Islet precursor cell (in vitro differentiated cells): ENCODE data around the gene SDR42E2.
"Not testable (repeated sequence)": the region's sequence is repeated elsewhere in the genome, so short reads cannot be mapped to it uniquely, and the experiment has no call there.

Experiments
- DNase-seq: peaks from one replicate; pipeline ENCODE4 v3.0.0-alpha.2; 2018

The SDR42E2 gene

DNA sequence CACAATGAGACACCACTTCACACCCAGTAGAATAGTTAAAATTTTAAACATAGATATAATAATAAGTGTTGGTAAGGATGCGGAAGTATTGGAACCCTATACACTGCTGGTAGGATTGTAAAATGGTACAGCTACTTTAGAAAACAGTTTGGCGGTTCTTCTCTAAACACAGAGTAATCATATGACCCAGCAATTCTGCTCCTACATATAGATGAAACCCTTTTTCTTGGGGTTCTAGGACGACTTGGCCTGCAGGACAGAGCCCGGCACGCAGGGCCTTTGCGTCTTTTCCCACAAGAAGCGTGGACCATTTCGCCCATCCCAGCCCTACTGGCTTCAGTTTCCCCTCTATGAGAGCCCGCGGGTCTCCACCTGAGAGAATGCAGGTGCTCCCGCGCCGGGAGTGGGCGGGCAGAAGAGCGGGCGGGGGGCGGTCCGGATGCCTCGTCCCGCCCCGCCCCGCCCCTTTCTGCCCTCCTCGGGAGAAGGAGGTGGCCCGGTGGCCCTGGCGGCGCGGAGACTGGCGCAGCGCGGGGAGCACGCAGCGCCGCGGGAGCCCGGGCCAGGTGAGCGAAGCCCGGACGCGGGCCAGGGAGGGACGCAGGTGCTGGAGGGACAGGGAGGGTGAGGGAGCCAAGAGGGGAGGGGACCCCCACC is at the start of gene SDR42E2:
TSS of gene SDR42E2 (plus strand) at position 508 of the 657 bp plus-strand sequence. CDS start 3,077 bp downstream, outside the sequence.
- peak; percentile 70 for DNase-seq

- no peak for DNase-seq
These were observed 46.1 kb upstream of the SDR42E2 start for GRCh38 chr16:22116095-22116700.

GRCh38 chr16:22117609-22118008 is 44.7 kb upstream of the SDR42E2 start:
- no peak for DNase-seq

DNA sequence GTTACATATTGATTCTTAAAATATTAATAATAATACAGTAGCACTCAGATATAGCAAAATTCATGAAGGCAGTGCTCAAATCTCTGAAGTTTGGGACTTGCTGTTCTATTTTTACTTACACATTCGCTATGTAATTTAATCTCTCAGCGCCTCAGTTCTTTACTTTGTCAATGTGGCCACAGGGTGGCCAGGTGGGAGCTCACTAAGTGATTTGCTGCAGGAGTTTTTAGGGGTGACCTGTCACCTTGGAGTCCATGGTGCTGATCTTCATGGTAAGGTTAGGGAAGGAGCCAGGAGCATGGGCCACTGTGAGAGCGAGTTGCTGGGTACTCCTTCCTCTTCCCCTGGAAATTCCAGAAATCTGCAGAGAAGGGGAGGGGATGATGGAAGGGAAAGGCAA is 41.9 kb upstream of the SDR42E2 start:
- DNase-seq = no peak

DNA sequence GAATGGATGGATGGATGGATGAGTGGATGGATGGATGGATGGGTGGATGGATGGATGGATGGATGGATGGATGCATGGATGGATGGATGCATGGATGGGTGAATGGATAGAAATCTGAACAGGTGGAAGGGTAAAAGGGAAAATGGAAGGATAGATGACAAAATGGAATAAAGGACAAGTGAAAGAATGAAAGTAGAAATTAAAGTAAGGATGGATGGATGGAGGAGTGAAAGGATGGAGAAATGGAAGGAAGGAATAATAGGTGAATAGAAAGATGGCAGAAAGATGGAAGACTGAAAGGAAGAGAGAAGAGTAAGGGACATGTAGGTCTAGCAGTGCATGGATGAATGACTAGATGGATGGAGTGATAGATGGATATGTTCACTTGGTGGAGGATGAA is 40.1 kb upstream of the SDR42E2 start:
- DNase-seq = no peak

- DNase-seq = no peak
These were observed 39.2 kb upstream of the SDR42E2 start for GRCh38 chr16:22123146-22123545.

DNA sequence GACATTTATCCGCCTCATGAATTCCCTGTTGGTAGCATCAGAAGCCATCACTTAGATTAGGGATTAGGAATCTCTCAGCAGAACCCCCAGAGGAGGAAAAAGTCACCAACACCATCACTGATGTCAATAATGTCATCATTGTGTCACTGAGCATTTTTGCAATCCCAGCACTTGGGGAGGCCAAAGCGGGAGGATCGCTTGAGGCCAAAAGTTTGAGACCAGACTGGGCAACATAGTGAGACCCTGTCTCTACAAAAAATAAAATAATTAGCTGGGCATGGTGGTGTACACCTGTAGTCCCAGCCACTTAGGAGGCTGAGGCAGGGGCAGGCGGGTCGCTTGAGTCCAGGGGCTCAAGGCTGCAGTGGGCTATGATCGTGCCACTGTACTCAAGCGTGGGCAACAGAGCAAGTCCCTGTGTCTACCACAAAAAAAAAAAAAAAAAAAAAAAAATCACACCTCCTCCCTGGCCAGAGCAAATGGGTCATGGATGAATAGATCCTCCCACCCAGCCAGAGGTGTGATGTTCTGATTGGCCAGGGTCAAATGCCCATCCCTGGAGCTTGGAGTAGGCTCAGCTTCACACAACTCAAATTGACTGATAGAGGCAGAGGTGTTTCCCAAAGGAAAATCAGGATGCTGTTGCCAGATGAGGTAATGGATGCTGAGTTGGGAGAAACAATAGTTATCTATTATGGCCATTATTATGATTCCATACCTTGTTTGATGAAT is 38.4 kb upstream of the SDR42E2 start:
- DNase-seq = no peak

DNA sequence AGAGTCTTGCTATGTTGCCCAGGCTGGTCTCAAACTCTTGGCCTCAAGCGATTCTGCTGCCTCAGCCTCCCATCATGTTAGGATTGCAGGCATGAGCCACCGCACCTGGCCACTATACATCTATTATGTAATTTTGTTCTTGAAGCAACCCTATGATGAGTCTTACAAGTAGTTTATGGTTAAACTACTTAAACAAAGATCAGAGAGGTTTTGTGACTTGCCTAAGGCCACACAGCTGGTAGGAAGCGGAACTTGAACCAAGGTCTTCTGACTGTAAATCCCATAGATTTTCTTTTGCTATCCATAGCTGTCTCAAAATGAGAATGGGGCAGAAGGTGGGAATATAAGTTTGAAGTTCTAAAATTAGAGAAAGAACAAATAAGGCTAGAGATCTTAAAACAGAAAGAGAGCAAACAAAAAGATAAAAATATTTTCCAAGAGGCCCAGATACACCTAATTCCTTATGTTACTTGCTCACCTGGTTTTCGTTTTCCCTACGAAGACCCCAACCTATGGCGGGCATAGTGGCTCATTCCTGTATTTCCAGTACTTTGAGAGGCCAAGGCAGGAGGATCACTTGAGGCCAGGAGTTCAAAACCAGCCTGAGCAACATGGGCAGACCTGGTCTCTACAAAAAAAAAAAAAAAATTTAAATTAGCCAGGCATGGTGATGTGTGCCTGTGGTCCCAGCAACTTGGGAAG is 37.6 kb upstream of the SDR42E2 start:
- no peak for DNase-seq

DNA sequence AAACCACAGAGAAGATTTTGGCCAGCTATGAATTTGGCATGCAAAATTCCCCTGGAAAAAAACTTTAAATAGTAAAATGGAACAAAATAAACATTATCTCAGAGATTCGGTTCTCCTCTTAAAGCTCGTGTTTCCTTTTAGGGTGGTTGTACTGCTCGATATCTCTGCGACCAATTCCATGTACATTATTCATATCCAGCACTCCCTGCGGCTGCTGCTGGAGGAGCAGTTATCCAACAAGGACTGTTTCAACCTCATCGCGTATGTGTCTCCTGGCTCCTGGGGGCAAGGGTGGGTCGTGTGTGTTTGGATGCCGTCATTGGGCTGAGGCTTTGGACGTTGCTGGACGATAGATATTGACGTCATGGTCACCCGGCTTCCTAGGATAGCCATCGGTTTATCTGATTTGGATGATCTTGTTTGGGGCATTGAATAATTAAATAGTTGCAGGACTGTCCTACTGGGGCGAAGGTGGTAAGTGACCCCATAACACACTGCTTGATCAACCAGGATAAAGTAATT is 36.2 kb upstream of the SDR42E2 start:
- no peak for DNase-seq

DNA sequence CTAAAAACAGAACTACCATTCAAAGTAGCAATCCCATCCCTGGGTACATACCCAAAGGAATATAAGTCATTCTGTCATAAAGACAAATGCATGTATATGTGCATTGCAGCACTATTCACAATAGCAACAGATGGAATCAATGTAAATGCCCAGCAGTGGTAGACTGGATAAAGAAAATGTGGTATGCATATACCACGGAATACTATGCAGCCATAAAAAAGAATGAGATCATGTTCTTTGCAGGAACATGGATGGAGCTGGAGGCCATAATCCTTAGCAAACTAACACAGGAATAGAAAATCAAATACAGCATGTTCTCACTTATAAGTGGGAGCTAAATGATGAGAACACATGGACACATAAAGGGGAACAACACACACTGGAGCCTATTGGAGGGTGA is 33.8 kb upstream of the SDR42E2 start:
- DNase-seq = not testable (repeated sequence)

- no peak for DNase-seq
These were observed 31.8 kb upstream of the SDR42E2 start for GRCh38 chr16:22130528-22130927.

- DNase-seq = no peak
These were observed 29.5 kb upstream of the SDR42E2 start for GRCh38 chr16:22132801-22133200.

DNA sequence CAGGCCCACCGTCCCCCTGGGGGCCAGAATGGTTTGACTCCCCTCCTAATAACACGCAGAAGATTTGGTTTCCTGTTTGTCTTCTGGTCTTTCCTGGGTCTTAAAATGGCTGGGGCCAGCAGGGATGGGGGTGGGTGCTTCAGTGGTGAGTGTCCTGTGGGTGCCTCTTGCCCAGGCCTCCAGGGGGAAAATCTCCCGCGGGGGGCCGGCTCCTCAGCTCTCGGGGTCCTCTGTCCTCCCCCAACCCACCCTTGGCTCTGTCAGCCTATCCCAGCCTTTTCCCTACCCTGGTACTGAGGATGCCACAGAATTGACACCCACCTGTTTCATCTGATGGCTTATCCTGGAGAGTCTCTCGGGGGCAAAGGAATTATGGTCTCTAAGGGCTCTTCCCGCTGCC is 23.8 kb upstream of the SDR42E2 start:
- no peak for DNase-seq

DNA sequence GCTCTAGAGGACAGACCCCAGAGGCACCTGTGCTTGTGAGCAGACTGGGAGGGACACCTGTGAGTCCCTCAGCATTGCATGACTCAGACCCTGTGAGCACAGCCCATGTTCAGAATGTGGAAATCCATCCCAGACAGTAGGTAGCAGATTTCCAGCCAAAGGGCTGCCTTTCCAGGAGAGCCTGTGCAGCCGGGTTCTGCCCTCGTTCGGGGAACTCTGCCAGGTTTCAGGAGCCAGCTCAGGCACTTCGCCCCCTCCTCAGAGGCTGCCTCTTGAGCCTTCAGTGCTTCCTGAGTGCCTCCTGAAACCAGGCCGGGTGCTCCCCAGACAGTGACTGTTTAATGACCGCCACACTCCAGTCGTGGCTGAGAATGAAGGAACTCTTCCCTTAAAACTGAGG is 23.3 kb upstream of the SDR42E2 start:
- no peak for DNase-seq

- DNase-seq = no peak
These were observed 22.6 kb upstream of the SDR42E2 start for GRCh38 chr16:22139732-22140131.

GRCh38 chr16:22141767-22142166 is 20.5 kb upstream of the SDR42E2 start:
- no peak for DNase-seq

DNA sequence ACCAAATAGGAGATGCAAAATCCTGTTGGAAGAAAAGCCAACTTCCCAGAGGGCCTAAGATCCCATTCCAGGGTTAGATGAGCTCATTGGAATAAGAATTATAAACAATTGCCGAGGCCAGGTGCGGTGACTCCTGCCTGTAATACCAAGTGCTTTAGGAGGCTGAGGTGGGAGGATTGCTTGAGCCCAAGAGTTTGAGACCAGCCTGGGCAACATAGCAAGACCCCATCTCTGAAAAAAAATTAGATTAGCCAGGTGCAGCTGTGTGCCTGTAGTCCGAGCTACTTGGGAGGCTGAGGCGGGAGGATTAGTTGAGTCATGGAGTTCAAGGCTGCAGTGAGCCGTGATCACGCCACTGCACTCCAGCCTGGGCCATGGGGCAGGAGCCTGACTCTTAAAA is 17.8 kb upstream of the SDR42E2 start:
- DNase-seq = no peak

- no peak for DNase-seq
These were observed 14.5 kb upstream of the SDR42E2 start for GRCh38 chr16:22147853-22148252.

DNA sequence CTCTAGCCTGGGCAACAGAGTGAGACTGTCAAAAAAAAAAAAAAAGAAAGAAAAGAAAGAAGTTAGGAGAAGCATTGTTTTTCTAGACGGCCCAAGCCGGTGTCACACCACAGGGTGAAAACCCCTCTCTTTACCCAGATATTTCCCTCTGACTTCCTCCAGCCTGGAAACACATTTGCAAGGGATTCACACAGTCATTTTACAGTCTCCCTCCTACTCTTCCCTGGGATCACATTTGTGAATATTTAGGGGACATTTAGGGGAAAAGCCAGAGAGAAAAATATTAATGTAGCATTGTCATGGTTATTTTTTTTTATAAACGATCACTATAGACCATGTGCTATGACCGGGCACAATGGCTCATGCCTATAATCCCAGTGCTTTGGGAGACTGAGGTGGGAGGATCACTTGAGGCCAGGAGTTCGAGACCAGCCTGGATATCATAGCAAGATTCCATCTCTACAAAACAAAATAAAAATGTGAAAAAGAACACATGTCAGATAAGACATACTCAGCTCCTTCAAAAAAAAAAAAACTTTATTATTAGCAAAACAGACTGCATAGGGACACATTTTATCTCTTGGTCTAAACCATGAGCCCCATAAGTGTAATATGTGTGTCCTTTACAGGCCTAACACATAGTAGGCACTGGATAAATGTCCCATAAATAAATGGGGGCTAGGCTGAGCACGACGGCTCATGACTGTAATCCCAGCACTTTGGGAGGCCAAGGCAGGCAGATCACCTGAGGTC is 10.9 kb upstream of the SDR42E2 start:
- DNase-seq = no peak

DNA sequence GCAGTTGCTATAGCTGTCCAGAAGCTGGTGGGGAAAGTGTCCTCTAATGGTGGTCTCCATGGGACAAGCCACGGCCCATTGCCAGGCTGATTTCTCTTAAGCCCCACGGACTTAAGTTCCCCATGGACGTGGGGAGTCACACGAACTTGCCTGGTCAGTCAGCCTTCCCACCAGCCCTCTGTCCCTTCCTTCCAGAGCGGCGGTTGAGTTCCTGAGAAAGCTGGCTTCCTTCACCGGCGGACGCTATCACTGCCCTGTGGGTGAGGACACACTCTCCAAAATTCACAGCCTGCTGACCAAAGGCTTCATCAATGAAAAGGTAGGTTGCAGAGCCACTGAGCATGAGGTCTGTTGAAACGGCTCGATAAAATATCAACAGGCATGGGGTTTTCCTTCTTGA is 10.0 kb upstream of the SDR42E2 start:
- no peak for DNase-seq

- not testable (repeated sequence) for DNase-seq
These were observed 9.2 kb upstream of the SDR42E2 start for GRCh38 chr16:22153078-22153477.

- no peak for DNase-seq
These were observed 905 bp upstream of the SDR42E2 start for GRCh38 chr16:22161401-22161800.

GRCh38 chr16:22162656-22163009 is 327 bp downstream of the SDR42E2 start:
- no peak for DNase-seq
